ENCODE results near the gene NUDT3.

GRCh38 chr6:34325633-34326032 lies 66.8 kb downstream of the NUDT3 start:
- TF ChIP-seq CTCF (IDR thresholded peaks at IDR 0.05) (no peak), ZFX (IDR thresholded peaks at IDR 0.05; ENCODE audit: borderline replicate concordance) (no peak)

Measured in 22Rv1 (cell line).